HEK293T (cell line): ENCODE data around the gene ZNF579.

Experiments used
- BHLHE40 ChIP-seq: fragments of 450-650 bp; IDR thresholded peaks from 2 replicates; pipeline ENCODE4 v1.6.1; 2016; ENCODE audit warnings: mild to moderate bottlenecking, moderate library complexity, borderline replicate concordance
- CTBP1 ChIP-seq: fragments of 450-650 bp; IDR thresholded peaks from 2 replicates; pipeline ENCODE4 v1.6.1; 2016; ENCODE audit warnings: borderline replicate concordance
- ELF4 ChIP-seq: fragments of 450-650 bp; IDR thresholded peaks from 2 replicates; pipeline ENCODE4 v1.6.1; 2017; ENCODE audit warnings: antibody characterized with exemption
- FOXA1 ChIP-seq: fragments of 450-650 bp; IDR thresholded peaks from 2 replicates; pipeline ENCODE4 v1.6.1; 2016; ENCODE audit warnings: mild to moderate bottlenecking
- HDGF ChIP-seq: fragments of 450-650 bp; IDR thresholded peaks from 2 replicates; pipeline ENCODE4 v1.6.1; 2017; ENCODE audit warnings: antibody characterized with exemption, borderline replicate concordance
- SP1 ChIP-seq: fragments of 450-650 bp; IDR thresholded peaks from 2 replicates; pipeline ENCODE4 v1.6.1; 2017
- SUZ12 ChIP-seq: fragments of 450-650 bp; IDR thresholded peaks from 2 replicates; pipeline ENCODE4 v1.6.1; 2016; ENCODE audit warnings: mild to moderate bottlenecking
- TARDBP ChIP-seq: fragments of 450-650 bp; IDR thresholded peaks from 2 replicates; pipeline ENCODE4 v1.6.1; 2016
- ZNF384 ChIP-seq: fragments of 450-650 bp; IDR thresholded peaks from 2 replicates; pipeline ENCODE4 v1.6.1; 2016
- TF ChIP-seq, protein P1 (sequence below): fragments of 450-650 bp; IDR thresholded peaks from 2 replicates; pipeline ENCODE4 v1.6.1; 2016

DNA sequence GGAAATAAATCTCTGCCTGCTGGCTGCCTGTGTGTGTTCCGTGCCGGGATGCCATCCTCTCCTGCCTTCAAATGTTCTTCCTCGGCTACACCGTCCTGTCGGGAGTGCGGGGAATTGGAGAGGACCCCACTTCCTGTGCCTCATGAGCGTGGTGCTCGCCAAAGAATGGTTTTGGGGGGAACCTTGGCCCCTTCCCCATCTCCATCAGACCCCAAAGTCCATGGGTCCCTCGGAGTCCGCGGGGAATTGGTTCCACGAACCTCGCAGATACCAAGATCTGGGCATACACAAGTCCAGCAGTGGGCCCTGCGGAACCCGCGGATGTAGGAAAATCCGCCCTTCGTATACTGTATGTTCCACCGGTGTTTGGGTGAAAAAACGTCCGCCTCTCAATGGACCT is 22.5 kb upstream of the ZNF579 start:
- TF ChIP-seq, protein P1, sequence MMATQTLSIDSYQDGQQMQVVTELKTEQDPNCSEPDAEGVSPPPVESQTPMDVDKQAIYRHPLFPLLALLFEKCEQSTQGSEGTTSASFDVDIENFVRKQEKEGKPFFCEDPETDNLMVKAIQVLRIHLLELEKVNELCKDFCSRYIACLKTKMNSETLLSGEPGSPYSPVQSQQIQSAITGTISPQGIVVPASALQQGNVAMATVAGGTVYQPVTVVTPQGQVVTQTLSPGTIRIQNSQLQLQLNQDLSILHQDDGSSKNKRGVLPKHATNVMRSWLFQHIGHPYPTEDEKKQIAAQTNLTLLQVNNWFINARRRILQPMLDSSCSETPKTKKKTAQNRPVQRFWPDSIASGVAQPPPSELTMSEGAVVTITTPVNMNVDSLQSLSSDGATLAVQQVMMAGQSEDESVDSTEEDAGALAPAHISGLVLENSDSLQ = no peak
- TF ChIP-seq FOXA1 (no peak), CTBP1 (no peak), BHLHE40 (no peak), TARDBP (no peak), ELF4 (no peak), SP1 (no peak), SUZ12 (no peak), ZNF384 (no peak), HDGF (no peak)
